ENCODE results near the gene PDE11A.

GRCh38 chr2:178059681-178060080 lies 12.9 kb downstream of the PDE11A start:
- TF ChIP-seq CTCF (IDR thresholded peaks at IDR 0.05): no peak
- no peak for TF ChIP-seq POLR2A (IDR thresholded peaks at IDR 0.05)

All from uterus (tissue), 2 donors.